OCI-LY1 (cell line): ENCODE data around the gene PTPRZ1.

Source experiments
- EZH2 ChIP-seq: fragments of 200-600 bp; sonication (generic), shearing (Covaris generic); IDR thresholded peaks from 2 replicates; pipeline ENCODE4 v1.8.0; 2017; ENCODE audit warnings: borderline replicate concordance, mixed run types, mild to moderate bottlenecking, antibody characterized with exemption, low read length, moderate library complexity, mixed read lengths
- TF ChIP-seq, protein P1 (sequence below): fragments of 200-600 bp; sonication (generic), shearing (Covaris generic); IDR thresholded peaks from 2 replicates; pipeline ENCODE4 v1.5.1; 2017; ENCODE audit warnings: mild to moderate bottlenecking, antibody characterized with exemption, low read length, moderate library complexity, mixed read lengths

GRCh38 chr7:121953601-121954000 is 80.6 kb downstream of the PTPRZ1 start:
- TF ChIP-seq, protein P1, sequence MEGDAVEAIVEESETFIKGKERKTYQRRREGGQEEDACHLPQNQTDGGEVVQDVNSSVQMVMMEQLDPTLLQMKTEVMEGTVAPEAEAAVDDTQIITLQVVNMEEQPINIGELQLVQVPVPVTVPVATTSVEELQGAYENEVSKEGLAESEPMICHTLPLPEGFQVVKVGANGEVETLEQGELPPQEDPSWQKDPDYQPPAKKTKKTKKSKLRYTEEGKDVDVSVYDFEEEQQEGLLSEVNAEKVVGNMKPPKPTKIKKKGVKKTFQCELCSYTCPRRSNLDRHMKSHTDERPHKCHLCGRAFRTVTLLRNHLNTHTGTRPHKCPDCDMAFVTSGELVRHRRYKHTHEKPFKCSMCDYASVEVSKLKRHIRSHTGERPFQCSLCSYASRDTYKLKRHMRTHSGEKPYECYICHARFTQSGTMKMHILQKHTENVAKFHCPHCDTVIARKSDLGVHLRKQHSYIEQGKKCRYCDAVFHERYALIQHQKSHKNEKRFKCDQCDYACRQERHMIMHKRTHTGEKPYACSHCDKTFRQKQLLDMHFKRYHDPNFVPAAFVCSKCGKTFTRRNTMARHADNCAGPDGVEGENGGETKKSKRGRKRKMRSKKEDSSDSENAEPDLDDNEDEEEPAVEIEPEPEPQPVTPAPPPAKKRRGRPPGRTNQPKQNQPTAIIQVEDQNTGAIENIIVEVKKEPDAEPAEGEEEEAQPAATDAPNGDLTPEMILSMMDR = no peak
- TF ChIP-seq EZH2 = no peak
